Mesodermal cell (in vitro differentiated cells): ENCODE measurements around the gene SHISA6.
A peak's percentile ranks its signal among the peaks of the same experiment; 100 is the strongest.

Source experiments
- H3K27ac ChIP-seq: 2 replicates; pipeline ENCODE4 v1.7.0; 2013; ENCODE audit warnings: mild to moderate bottlenecking, low read depth, low read length, moderate library complexity; ENCODE audit not compliant: severe bottlenecking
- H3K36me3 ChIP-seq: 2 replicates; pipeline ENCODE4 v1.7.1; 2013; ENCODE audit warnings: mild to moderate bottlenecking, low read length, moderate library complexity; ENCODE audit not compliant: control insufficient read depth, insufficient read depth
- H3K4me1 ChIP-seq: one replicate; pipeline ENCODE4 v1.7.1; 2013; ENCODE audit warnings: mild to moderate bottlenecking, low read length; ENCODE audit not compliant: insufficient read depth, control insufficient read depth, poor library complexity, severe bottlenecking
- H3K4me3 ChIP-seq: 2 replicates; pipeline ENCODE4 v1.7.0; 2013; ENCODE audit warnings: low read length, control low read depth, mild to moderate bottlenecking; ENCODE audit not compliant: insufficient read depth, poor library complexity, severe bottlenecking; ENCODE audit errors: extremely low read depth
- H3K9me3 ChIP-seq: 2 replicates; pipeline ENCODE4 v1.7.1; 2013; ENCODE audit warnings: mild to moderate bottlenecking, low read length, moderate library complexity; ENCODE audit not compliant: control insufficient read depth
- WGBS, 2 experiments: methylation state at CpG; one replicate each; pipeline ENCODE4 v1.1.5; 2013; ENCODE audit warnings: missing lambda C conversion rate in 2 of 2; ENCODE audit not compliant: insufficient coverage in 2 of 2; 5-methylcytosine and 5-hydroxymethylcytosine counted together

Gene SHISA6

GRCh38 chr17:11486868-11487310 lies 245.9 kb downstream of the SHISA6 start:
- Histone ChIP-seq H3K4me3 (no peak overlapping the region), H3K27ac (peak overlapping the region; percentile 2), H3K4me1 (no peaks in the 10 kb centered on the region), H3K36me3 (no peaks in the 10 kb centered on the region), H3K9me3 (no peaks in the 10 kb centered on the region)
- WGBS, 2 experiments: 91 to 95% methylated on average over 5 to 7 of the region's 9 CpGs

- Histone ChIP-seq H3K36me3 (no peaks in the 10 kb centered on the region), H3K27ac (peak overlapping the region; percentile 26), H3K4me1 (no peaks in the 10 kb centered on the region), H3K4me3 (no peak overlapping the region), H3K9me3 (no peaks in the 10 kb centered on the region)
- 79 to 90% methylated on average over 1 to 2 of the region's 2 CpGs for WGBS, 2 experiments
Measured at GRCh38 chr17:11487469-11487868, 246.5 kb downstream of the SHISA6 start.

GRCh38 chr17:11488407-11488806 lies 247.4 kb downstream of the SHISA6 start:
- no peaks in the 10 kb centered on the region for H3K9me3 ChIP-seq
- no peak overlapping the region for H3K27ac ChIP-seq
- H3K4me1 ChIP-seq: no peaks in the 10 kb centered on the region
- H3K36me3 ChIP-seq: no peaks in the 10 kb centered on the region
- 92 to 100% methylated on average over 3 of the region's 3 CpGs for WGBS, 2 experiments
- H3K4me3 ChIP-seq: no peak overlapping the region

- Histone ChIP-seq H3K9me3 (no peaks in the 10 kb centered on the region), H3K36me3 (no peaks in the 10 kb centered on the region), H3K4me3 (no peak overlapping the region), H3K27ac (no peak overlapping the region), H3K4me1 (no peaks in the 10 kb centered on the region)
- WGBS, 2 experiments: 87 to 90% methylated on average over 13 of the region's 14 CpGs
Measured at GRCh38 chr17:11490171-11490755, 249.2 kb downstream of the SHISA6 start.

GRCh38 chr17:11492511-11492910 lies 251.5 kb downstream of the SHISA6 start:
- Histone ChIP-seq H3K36me3 (no peaks in the 10 kb centered on the region), H3K4me1 (no peaks in the 10 kb centered on the region), H3K27ac (no peak overlapping the region), H3K9me3 (no peaks in the 10 kb centered on the region), H3K4me3 (no peak overlapping the region)
- 83% methylated on average over 1 of the region's 1 CpG; no CpG with 5 or more reads in 1 of the 2 experiments for WGBS, 2 experiments

GRCh38 chr17:11493936-11494335 lies 252.9 kb downstream of the SHISA6 start:
- Histone ChIP-seq H3K9me3 (no peaks in the 10 kb centered on the region), H3K27ac (no peak overlapping the region), H3K4me1 (no peaks in the 10 kb centered on the region), H3K36me3 (no peaks in the 10 kb centered on the region), H3K4me3 (no peak overlapping the region)

GRCh38 chr17:11495613-11496012 lies 254.6 kb downstream of the SHISA6 start:
- no peak overlapping the region for H3K4me3 ChIP-seq
- H3K9me3 ChIP-seq: no peaks in the 10 kb centered on the region
- 84 to 91% methylated on average over 2 to 3 of the region's 3 CpGs for WGBS, 2 experiments
- H3K27ac ChIP-seq: no peak overlapping the region
- no peaks in the 10 kb centered on the region for H3K36me3 ChIP-seq
- no peaks in the 10 kb centered on the region for H3K4me1 ChIP-seq

- 82 to 93% methylated on average over 2 to 3 of the region's 3 CpGs for WGBS, 2 experiments
- H3K4me1 ChIP-seq: no peaks in the 10 kb centered on the region
Measured at GRCh38 chr17:11499881-11500280, 258.9 kb downstream of the SHISA6 start.

GRCh38 chr17:11503308-11504035 lies 262.5 kb downstream of the SHISA6 start:
- 80 to 83% methylated on average over 5 to 8 of the region's 9 CpGs for WGBS, 2 experiments
- no peak overlapping the region for H3K27ac ChIP-seq
- H3K4me3 ChIP-seq: no peak overlapping the region

More at GRCh38 chr17:11499881-11500280, 258.9 kb downstream of the SHISA6 start:
- Histone ChIP-seq H3K4me3 (no peak overlapping the region), H3K27ac (no peak overlapping the region), H3K9me3 (no peaks in the 10 kb centered on the region), H3K36me3 (no peaks in the 10 kb centered on the region)

GRCh38 chr17:11506635-11507034 lies 265.6 kb downstream of the SHISA6 start:
- Histone ChIP-seq H3K9me3 (no peaks in the 10 kb centered on the region), H3K36me3 (no peaks in the 10 kb centered on the region), H3K27ac (no peak overlapping the region), H3K4me1 (no peaks in the 10 kb centered on the region), H3K4me3 (no peak overlapping the region)
- 0% methylated on average over 2 of the region's 4 CpGs; no CpG with 5 or more reads in 1 of the 2 experiments for WGBS, 2 experiments

More at GRCh38 chr17:11503308-11504035, 262.5 kb downstream of the SHISA6 start:
- Histone ChIP-seq H3K36me3 (no peaks in the 10 kb centered on the region), H3K9me3 (no peaks in the 10 kb centered on the region), H3K4me1 (no peaks in the 10 kb centered on the region)

- Histone ChIP-seq H3K27ac (no peak overlapping the region), H3K9me3 (no peaks in the 10 kb centered on the region), H3K36me3 (no peaks in the 10 kb centered on the region), H3K4me1 (no peaks in the 10 kb centered on the region), H3K4me3 (no peak overlapping the region)
- WGBS, 2 experiments: 83 to 93% methylated on average over 1 to 2 of the region's 4 CpGs
Measured at GRCh38 chr17:11511696-11512095, 270.7 kb downstream of the SHISA6 start.
